Lower lobe of right lung (tissue), 2 donors: ENCODE measurements around the gene TSC22D4. TPM values are rescaled to one million over a fixed set of nuclear protein-coding genes. Genes with fewer than 3 reads are reported as not detected.
A peak's percentile ranks its signal among the peaks of the same experiment; 100 is the strongest.
"Not testable (repeated sequence)": the region's sequence is repeated elsewhere in the genome, so short reads cannot be mapped to it uniquely, and the experiment has no call there.

Source experiments
- ATAC-seq, 2 donors: fragments of 200-7000 bp; cut with Tn5 transposase; one replicate each; pipeline ENCODE4 v1.9.1; 2020 to 2022; ENCODE audit warnings: mild to moderate bottlenecking in 2 of 2, moderate library complexity in 2 of 2
- DNase-seq: peaks from one replicate; pipeline ENCODE4 v3.0.0-alpha.2; 2020
- H3K27ac ChIP-seq: fragments of 200-600 bp; one replicate; pipeline ENCODE4 v1.8.0; 2022
- H3K27me3 ChIP-seq: fragments of 200-600 bp; one replicate; pipeline ENCODE4 v1.8.0; 2022; ENCODE audit warnings: low read depth
- H3K36me3 ChIP-seq: fragments of 200-600 bp; one replicate; pipeline ENCODE4 v1.8.0; 2022; ENCODE audit warnings: mild to moderate bottlenecking
- H3K4me1 ChIP-seq: fragments of 200-600 bp; one replicate; pipeline ENCODE4 v1.8.0; 2022
- H3K4me3 ChIP-seq: fragments of 200-600 bp; one replicate; pipeline ENCODE4 v1.8.0; 2022; ENCODE audit warnings: mild to moderate bottlenecking
- H3K9me3 ChIP-seq: fragments of 200-600 bp; one replicate; pipeline ENCODE4 v1.8.0; 2022
- intact Hi-C: fragments of 100-400 bp; cut with DNase I; formaldehyde crosslinking; loops from one replicate; pipeline ENCODE4 v1.11.0; 2022
- total RNA-seq: library from RNA; stranded (reverse); fragmentation: NEBNext Ultra II Directional; extraction: Animal tissue kit (Norgen Biotek cat#: 25700); gene quantifications from one replicate; pipeline ENCODE4 v1.2.1, GENCODE V29; 2021
- TF ChIP-seq, protein P1 (sequence below): fragments of 200-600 bp; IDR thresholded peaks from one replicate; pipeline ENCODE4 v1.8.0; 2022; ENCODE audit warnings: antibody characterized with exemption, mild to moderate bottlenecking
- donor health status: DM: no; HTN: yes; CAD: no; lungs with severe emphysema.

TSC22D4 gene
- total RNA-seq, 1 donor from 2014 or later = 53.6 TPM

DNA sequence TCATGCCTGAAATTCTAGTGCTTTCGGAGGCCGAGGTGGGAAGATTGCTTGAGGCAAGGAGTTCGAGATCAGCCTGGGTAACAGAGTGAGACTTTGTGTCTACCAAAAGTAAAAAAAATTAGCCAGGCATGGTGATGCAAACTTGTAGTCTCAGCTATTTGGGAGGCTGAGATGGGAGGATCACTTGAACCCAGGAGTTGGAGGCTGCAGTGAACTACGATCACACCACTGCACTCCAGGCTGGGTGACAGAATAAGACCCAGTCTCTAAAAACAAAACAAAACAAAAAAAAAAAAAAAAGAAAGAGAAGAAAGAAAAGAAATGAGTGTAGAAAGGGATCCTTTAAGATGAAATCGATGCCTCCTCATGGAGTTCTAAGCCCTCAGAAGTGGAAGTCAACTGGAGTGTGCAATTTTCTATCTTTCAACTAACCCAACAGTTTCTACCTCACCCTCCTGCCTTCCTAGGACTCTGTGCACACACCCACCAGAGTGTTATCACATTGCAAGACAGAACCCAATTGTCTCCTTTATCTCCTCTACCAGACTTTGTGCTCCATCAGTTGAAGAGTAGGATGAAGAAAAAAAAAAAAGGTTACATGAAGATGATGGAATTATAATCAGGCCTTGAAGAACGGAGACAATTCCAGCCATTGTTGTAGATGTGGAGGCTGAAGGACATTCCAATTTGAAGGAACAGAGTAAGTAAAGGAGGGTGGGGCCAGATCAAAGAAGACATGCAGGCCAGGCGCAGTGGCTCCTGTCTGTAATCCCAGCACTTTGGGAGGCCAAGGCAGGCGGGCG is 31.6 kb upstream of the TSC22D4 start:
- H3K36me3 ChIP-seq = no peaks in the 10 kb centered on the region
- DNase-seq (no peak), ATAC-seq (no peak)
- no peaks in the 10 kb centered on the region for H3K9me3 ChIP-seq
- no peak overlapping the region for H3K27ac ChIP-seq
- no peaks in the 10 kb centered on the region for H3K27me3 ChIP-seq
- no peak overlapping the region for H3K4me3 ChIP-seq
- TF ChIP-seq, protein P1, sequence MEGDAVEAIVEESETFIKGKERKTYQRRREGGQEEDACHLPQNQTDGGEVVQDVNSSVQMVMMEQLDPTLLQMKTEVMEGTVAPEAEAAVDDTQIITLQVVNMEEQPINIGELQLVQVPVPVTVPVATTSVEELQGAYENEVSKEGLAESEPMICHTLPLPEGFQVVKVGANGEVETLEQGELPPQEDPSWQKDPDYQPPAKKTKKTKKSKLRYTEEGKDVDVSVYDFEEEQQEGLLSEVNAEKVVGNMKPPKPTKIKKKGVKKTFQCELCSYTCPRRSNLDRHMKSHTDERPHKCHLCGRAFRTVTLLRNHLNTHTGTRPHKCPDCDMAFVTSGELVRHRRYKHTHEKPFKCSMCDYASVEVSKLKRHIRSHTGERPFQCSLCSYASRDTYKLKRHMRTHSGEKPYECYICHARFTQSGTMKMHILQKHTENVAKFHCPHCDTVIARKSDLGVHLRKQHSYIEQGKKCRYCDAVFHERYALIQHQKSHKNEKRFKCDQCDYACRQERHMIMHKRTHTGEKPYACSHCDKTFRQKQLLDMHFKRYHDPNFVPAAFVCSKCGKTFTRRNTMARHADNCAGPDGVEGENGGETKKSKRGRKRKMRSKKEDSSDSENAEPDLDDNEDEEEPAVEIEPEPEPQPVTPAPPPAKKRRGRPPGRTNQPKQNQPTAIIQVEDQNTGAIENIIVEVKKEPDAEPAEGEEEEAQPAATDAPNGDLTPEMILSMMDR = no peak
- intact Hi-C loops = no loop called here
- H3K4me1 ChIP-seq = peaks cover 7% of the 10 kb centered on the region

DNA sequence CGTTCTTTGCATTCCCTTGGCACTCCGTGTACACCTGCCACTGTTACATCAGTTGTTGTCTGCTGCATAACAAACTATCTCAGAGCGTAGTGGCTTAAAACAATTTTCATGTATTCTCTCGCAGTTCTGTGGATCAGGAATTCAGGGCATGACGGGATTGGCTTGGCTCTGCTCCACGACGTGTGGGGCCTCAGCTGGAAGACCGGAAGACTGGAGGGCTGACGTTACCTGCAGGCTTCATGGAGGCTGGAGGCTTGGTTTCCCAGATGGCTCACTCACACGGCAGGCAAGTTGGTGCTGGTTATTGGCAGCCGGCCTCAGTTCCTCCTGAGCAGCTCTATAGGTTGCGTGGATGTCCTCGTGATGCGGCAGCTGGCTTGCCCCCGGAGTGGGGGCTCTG is 30.2 kb upstream of the TSC22D4 start:
- intact Hi-C loops = no loop called here
- ATAC-seq (peak in 1 of 2 donors; percentile 17), DNase-seq (no peak)
- H3K4me3 ChIP-seq = no peak overlapping the region
- no peaks in the 10 kb centered on the region for H3K9me3 ChIP-seq
- H3K4me1 ChIP-seq = no peaks in the 10 kb centered on the region
- H3K27ac ChIP-seq = no peak overlapping the region
- H3K27me3 ChIP-seq = no peaks in the 10 kb centered on the region
- TF ChIP-seq, protein P1 = no peak
- no peaks in the 10 kb centered on the region for H3K36me3 ChIP-seq

DNA sequence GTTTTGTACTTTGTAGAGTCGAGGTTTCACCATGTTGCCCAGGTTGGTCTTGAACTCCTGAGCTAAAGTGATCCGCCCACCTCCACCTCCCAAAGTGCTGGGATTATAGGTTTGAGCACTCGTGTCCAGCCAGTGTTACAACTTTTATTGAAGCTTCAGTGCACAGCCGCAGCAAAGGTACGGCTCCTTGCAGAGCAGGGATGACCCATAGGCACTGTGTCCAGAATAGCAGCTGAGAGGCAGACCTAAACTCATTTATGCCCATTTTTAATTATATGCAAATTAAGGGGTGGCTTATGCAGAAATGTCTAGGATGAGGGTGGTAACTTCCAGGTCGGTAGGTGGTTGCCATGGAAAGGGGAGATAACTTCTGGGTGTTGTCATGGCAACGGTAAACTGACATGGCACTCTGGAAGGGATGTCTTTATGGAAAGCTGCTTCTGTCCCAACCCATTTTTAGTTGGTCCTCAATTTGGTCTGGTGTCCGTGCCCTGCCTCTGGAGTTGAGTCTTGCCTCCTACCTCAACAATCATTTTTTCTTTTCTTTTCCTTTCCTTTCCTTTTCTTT is 27.4 kb upstream of the TSC22D4 start:
- Histone ChIP-seq H3K27me3 (no peaks in the 10 kb centered on the region), H3K4me1 (no peaks in the 10 kb centered on the region), H3K27ac (no peak overlapping the region), H3K4me3 (no peak overlapping the region), H3K36me3 (no peaks in the 10 kb centered on the region), H3K9me3 (no peaks in the 10 kb centered on the region)
- intact Hi-C loops = no loop called here
- ATAC-seq = no peak
- TF ChIP-seq, protein P1 = no peak
- no peak for DNase-seq

DNA sequence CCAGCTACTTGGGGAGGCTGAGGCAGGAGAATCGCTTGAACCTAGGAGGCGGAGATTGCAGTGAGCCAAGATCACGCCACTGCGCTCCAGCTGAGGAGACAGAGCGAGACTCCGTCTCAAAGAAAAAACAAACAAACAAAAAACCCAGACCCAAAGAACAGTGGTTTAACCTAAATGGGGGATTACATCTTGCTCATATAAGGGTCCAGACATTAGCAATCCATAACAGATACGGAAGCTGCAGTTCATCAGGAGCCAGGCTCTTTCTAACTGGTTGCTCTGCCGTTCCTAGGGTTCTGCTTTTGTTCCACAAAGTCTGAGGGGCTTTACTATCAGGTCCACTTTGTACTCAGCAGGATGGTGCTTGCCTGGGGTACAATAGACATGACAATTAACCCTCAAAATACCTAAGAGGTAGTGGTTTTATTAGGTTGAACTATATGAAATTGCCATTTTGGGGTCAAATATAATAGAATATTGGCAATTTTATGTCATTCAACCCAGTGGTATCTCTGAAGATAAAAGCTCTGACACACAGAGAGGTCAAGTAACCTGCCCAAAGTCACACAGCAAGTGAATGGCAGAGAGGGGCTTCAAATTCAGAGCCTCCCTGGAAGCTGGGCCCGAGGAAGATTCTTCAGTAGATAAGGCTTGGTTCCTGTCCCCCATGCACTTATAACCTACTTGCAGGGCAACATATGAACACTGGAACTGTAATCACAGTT is 26.0 kb upstream of the TSC22D4 start:
- no peak overlapping the region for H3K4me3 ChIP-seq
- H3K4me1 ChIP-seq = no peaks in the 10 kb centered on the region
- no peaks in the 10 kb centered on the region for H3K9me3 ChIP-seq
- H3K36me3 ChIP-seq = no peaks in the 10 kb centered on the region
- no peak overlapping the region for H3K27ac ChIP-seq
- intact Hi-C loops = no loop called here
- no peak for DNase-seq
- no peaks in the 10 kb centered on the region for H3K27me3 ChIP-seq
- TF ChIP-seq, protein P1 = no peak
- no peak for ATAC-seq

DNA sequence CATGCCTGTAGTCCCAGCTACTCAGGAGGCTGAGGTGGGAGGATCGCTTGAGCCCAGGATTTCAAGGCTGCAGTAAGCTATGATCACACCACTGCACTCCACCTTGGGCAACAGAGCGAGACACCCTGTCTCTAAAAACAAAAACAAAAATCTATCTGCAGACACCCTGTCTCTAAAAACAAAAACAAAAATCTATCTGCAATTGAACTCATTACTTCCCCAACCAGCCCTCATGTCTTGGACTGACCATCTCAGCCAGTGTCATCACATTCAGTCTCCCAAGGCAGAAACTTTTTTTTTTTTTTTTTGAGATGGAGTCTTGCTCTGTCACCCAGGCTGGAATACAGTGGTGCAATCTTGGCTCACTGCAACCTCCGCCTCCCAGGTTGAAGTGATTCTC is 25.0 kb upstream of the TSC22D4 start:
- intact Hi-C loops = not testable (repeated sequence)

DNA sequence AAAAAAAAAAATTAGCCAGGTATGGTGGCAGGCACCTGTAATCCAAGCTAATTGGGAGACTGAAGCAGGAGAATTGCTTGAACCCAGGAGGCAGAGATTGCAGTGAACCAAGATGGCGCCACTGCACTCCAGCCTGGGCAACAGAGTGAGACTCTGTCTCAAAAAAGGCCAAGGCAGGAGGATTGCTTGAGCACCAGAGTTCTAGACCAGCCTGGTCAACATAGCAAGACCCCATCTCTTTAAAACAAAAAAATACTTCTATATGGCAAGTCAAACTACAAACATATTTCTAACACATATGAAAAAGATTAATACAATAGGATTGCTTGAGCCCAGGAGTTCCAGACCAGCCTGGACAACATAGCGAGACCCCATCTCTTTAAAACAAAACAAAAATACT is 21.7 kb upstream of the TSC22D4 start:
- H3K27ac ChIP-seq, ATAC-seq, H3K36me3 ChIP-seq, H3K4me3 ChIP-seq, H3K4me1 ChIP-seq, H3K27me3 ChIP-seq, DNase-seq, H3K9me3 ChIP-seq, intact Hi-C loops: not testable (repeated sequence)

More for the DNA sequence above, 25.0 kb upstream of the TSC22D4 start:
- H3K36me3 ChIP-seq, ATAC-seq, H3K27me3 ChIP-seq, H3K27ac ChIP-seq, DNase-seq, H3K4me3 ChIP-seq, H3K4me1 ChIP-seq, H3K9me3 ChIP-seq: not testable (repeated sequence)
